WTC11 (cell line): ENCODE data around the gene ADIG. TPM values are rescaled to one million over a fixed set of nuclear protein-coding genes. Genes with fewer than 3 reads are reported as not detected.

ENCODE experiments used
- ATAC-seq: fragments of 200-7000 bp; cut with Tn5 transposase; 2 replicates; pipeline ENCODE4 v1.10.0; 2021; ENCODE audit warnings: mild to moderate bottlenecking, moderate library complexity
- CTCF ChIA-PET: fragments of 300-600 bp; sonication (Branson Sonifier 250); formaldehyde crosslinking; loops from one replicate; lab custom pipeline; 2021; ENCODE audit warnings: antibody characterized with exemption; lab: Charles Lee
- POLR2A ChIA-PET: fragments of 350-600 bp; sonication (Branson Sonifier 250); formaldehyde crosslinking; loops from one replicate; lab custom pipeline; 2021; ENCODE audit warnings: antibody characterized with exemption; lab: Charles Lee
- DNase-seq: peaks from one replicate; pipeline ENCODE4 v3.0.0; 2021; ENCODE audit warnings: low spot score
- H3K27ac Mint-ChIP-seq: 2 replicates; pipeline ENCODE4 v1.8.0; 2021; ENCODE audit warnings: mixed read lengths
- H3K27me3 Mint-ChIP-seq: 2 replicates; pipeline ENCODE4 v1.8.0; 2021; ENCODE audit warnings: low read depth, mild to moderate bottlenecking, moderate library complexity, mixed read lengths
- H3K36me3 Mint-ChIP-seq: 2 replicates; pipeline ENCODE4 v1.8.0; 2021; ENCODE audit warnings: mixed read lengths
- H3K4me1 Mint-ChIP-seq: 2 replicates; pipeline ENCODE4 v1.8.0; 2022; ENCODE audit warnings: mixed read lengths
- H3K4me3 Mint-ChIP-seq: 2 replicates; pipeline ENCODE4 v1.8.0; 2021; ENCODE audit warnings: mild to moderate bottlenecking, moderate library complexity, mixed read lengths
- H3K9me3 Mint-ChIP-seq: 2 replicates; pipeline ENCODE4 v1.8.0; 2021; ENCODE audit warnings: mixed read lengths
- EMX1 ChIP-seq: fragments of 250-450 bp; sonication (Bioruptor Pico); IDR thresholded peaks from 2 replicates; pipeline ENCODE4 v1.8.0; 2021; ENCODE audit warnings: mild to moderate bottlenecking
- JUN ChIP-seq: sonication (generic); formaldehyde crosslinking; IDR thresholded peaks from 2 replicates; pipeline ENCODE4 v1.8.0; 2023; ENCODE audit warnings: mild to moderate bottlenecking, missing genetic modification reagents
- MYBL2 ChIP-seq: sonication (generic); formaldehyde crosslinking; IDR thresholded peaks from 2 replicates; pipeline ENCODE4 v1.8.1; 2023; ENCODE audit warnings: mild to moderate bottlenecking, moderate library complexity, missing genetic modification reagents
- NR1H2 ChIP-seq: sonication (generic); formaldehyde crosslinking; IDR thresholded peaks from 2 replicates; pipeline ENCODE4 v1.9.0; 2021; ENCODE audit warnings: mild to moderate bottlenecking, moderate library complexity, missing genetic modification reagents
- SOX15 ChIP-seq: fragments of 250-450 bp; sonication (Bioruptor Pico); IDR thresholded peaks from 2 replicates; pipeline ENCODE4 v1.9.0; 2021; ENCODE audit warnings: mild to moderate bottlenecking
- SP1 ChIP-seq: sonication (generic); formaldehyde crosslinking; conservative IDR thresholded peaks from 2 replicates; pipeline ENCODE4 v1.8.1; 2022; ENCODE audit warnings: missing genetic modification reagents
- ZNF138 ChIP-seq: sonication (generic); formaldehyde crosslinking; conservative IDR thresholded peaks from 2 replicates; pipeline ENCODE4 v1.8.1; 2022; ENCODE audit warnings: mild to moderate bottlenecking, moderate library complexity, missing genetic modification reagents
- ZNF263 ChIP-seq: sonication (generic); formaldehyde crosslinking; IDR thresholded peaks from 2 replicates; pipeline ENCODE4 v1.8.1; 2022; ENCODE audit warnings: low read depth, mild to moderate bottlenecking, moderate library complexity, missing genetic modification reagents
- ZNF317 ChIP-seq: sonication (generic); formaldehyde crosslinking; IDR thresholded peaks from 2 replicates; pipeline ENCODE4 v1.8.1; 2023; ENCODE audit warnings: low read depth, mild to moderate bottlenecking, moderate library complexity, missing genetic modification reagents, borderline replicate concordance
- ZNF423 ChIP-seq: fragments of 250-450 bp; sonication (Bioruptor Pico); IDR thresholded peaks from 2 replicates; pipeline ENCODE4 v2.1.2; 2022; ENCODE audit warnings: mild to moderate bottlenecking, moderate library complexity
- total RNA-seq: library from RNA; stranded (reverse); gene quantifications from 3 replicates; pipeline ENCODE4 v1.2.3, GENCODE V29; 2021
- TF ChIP-seq, protein P1 (sequence below): sonication (generic); formaldehyde crosslinking; IDR thresholded peaks from 2 replicates; pipeline ENCODE4 v1.8.1; 2022; ENCODE audit warnings: low read depth, mild to moderate bottlenecking, moderate library complexity, missing genetic modification reagents, borderline replicate concordance
- TF ChIP-seq, protein P2 (sequence below): sonication (generic); formaldehyde crosslinking; IDR thresholded peaks from 2 replicates; pipeline ENCODE4 v1.8.1; 2022; ENCODE audit warnings: low read depth, missing genetic modification reagents, borderline replicate concordance
- TF ChIP-seq, protein P3 (sequence below): fragments of 250-450 bp; sonication (Bioruptor Pico); IDR thresholded peaks from 2 replicates; pipeline ENCODE4 v1.9.0; 2021; ENCODE audit warnings: moderate library complexity, mild to moderate bottlenecking, inconsistent platforms, borderline replicate concordance
- TF ChIP-seq, protein P4 (sequence below): sonication (generic); formaldehyde crosslinking; IDR thresholded peaks from 2 replicates; pipeline ENCODE4 v1.8.0; 2022; ENCODE audit warnings: missing genetic modification reagents
- TF ChIP-seq, protein P5 (sequence below): fragments of 250-450 bp; sonication (Bioruptor Pico); IDR thresholded peaks from 2 replicates; pipeline ENCODE4 v1.9.0; 2021; ENCODE audit warnings: mild to moderate bottlenecking, borderline replicate concordance
- TF ChIP-seq, protein P6 (sequence below): sonication (generic); formaldehyde crosslinking; IDR thresholded peaks from 2 replicates; pipeline ENCODE4 v1.8.0; 2022; ENCODE audit warnings: mild to moderate bottlenecking, missing genetic modification reagents

ADIG gene
- total RNA-seq, 1 experiment from 2014 or later = not detected

DNA sequence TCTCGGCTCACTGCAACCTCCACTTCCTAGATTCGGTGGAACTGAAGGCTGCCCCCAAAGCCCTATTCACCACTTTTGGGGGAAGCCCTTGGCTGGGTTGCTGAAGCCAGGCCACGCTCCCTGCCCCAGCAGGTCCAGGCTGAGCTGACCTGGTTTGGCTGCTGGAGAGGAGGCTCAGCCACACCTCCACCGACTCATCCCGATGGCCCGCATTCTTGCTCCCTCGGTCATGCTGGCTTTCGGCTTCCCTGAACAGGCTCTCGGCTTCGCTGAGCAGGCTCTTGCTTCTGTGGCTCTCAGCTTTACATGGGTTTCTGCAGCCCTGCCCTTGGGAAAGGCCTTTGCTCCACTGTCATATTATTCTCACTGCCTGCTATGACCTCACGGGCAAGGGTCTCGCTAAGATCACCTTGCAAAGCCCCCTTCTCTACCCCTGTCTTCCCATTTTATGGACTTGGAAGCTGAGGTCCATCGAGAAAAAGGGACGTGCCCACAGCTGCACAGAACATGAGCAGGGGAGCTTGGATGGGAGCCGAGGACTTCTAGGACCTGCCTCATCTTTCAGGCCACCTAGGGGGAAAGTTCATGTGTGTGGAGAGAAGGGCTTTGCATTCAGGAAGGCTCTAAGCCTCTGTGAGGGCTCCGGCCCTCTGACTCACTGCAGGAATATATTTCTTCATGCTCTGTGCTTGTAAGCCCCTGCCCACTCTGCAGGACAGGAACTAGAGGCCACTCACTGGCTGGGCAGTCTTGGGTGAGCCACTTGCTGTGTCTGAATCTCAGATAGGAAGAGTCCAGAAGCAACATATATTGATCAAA, 36.2 kb downstream of the ADIG start:
- H3K36me3 Mint-ChIP-seq = no peaks in the 10 kb centered on the region
- peak; percentile 78 for ATAC-seq
- H3K4me3 Mint-ChIP-seq = no peak overlapping the region
- ChIA-PET CTCF (interaction anchor here (0.7 to 1.1 kb wide), 3 partner anchors 16 to 109 kb away, joined by 3 to 4 read pairs (median 3); no protein-coding TSS in a partner anchor), POLR2A (no interaction called here)
- peaks cover 20% of the 10 kb centered on the region for H3K4me1 Mint-ChIP-seq
- H3K27ac Mint-ChIP-seq = no peak overlapping the region
- TF ChIP-seq SP1 (CRISPR knock-in tag) (no peak), SOX15 (CRISPR knock-in tag) (no peak)
- TF ChIP-seq, protein P1, sequence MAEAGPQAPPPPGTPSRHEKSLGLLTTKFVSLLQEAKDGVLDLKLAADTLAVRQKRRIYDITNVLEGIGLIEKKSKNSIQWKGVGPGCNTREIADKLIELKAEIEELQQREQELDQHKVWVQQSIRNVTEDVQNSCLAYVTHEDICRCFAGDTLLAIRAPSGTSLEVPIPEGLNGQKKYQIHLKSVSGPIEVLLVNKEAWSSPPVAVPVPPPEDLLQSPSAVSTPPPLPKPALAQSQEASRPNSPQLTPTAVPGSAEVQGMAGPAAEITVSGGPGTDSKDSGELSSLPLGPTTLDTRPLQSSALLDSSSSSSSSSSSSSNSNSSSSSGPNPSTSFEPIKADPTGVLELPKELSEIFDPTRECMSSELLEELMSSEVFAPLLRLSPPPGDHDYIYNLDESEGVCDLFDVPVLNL (CRISPR knock-in tag) = no peak
- TF ChIP-seq, protein P2, sequence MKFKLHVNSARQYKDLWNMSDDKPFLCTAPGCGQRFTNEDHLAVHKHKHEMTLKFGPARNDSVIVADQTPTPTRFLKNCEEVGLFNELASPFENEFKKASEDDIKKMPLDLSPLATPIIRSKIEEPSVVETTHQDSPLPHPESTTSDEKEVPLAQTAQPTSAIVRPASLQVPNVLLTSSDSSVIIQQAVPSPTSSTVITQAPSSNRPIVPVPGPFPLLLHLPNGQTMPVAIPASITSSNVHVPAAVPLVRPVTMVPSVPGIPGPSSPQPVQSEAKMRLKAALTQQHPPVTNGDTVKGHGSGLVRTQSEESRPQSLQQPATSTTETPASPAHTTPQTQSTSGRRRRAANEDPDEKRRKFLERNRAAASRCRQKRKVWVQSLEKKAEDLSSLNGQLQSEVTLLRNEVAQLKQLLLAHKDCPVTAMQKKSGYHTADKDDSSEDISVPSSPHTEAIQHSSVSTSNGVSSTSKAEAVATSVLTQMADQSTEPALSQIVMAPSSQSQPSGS (CRISPR knock-in tag) = no peak
- TF ChIP-seq, protein P3, sequence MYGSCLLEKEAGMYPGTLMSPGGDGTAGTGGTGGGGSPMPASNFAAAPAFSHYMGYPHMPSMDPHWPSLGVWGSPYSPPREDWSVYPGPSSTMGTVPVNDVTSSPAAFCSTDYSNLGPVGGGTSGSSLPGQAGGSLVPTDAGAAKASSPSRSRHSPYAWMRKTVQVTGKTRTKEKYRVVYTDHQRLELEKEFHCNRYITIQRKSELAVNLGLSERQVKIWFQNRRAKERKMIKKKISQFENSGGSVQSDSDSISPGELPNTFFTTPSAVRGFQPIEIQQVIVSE = no peak
- peaks cover 4% of the 10 kb centered on the region for H3K27me3 Mint-ChIP-seq
- no peaks in the 10 kb centered on the region for H3K9me3 Mint-ChIP-seq
- peak; percentile 35 for DNase-seq

DNA sequence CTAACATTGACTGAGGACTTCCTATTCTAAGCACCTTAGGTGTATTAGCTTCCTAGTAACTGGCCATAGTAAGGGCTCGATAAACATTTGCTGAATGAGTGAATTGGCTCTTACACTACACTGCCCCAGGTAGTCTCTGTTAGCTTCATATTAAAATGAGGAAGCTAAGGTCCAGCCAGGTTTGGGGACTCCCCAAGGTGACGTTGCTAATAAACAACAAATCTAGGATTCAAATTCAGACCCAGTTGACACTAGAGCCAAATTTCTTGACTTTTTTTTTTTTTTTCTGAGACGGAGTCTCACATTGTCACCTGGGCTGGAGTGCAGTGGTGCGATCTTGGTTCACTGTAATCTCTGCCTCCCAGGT, 36.8 kb downstream of the ADIG start:
- no peak for DNase-seq
- Mint-ChIP-seq H3K4me1 (peaks cover 20% of the 10 kb centered on the region), H3K9me3 (no peaks in the 10 kb centered on the region), H3K27me3 (peaks cover 4% of the 10 kb centered on the region), H3K4me3 (no peak overlapping the region), H3K27ac (no peak overlapping the region), H3K36me3 (no peaks in the 10 kb centered on the region)
- POLR2A ChIA-PET = interaction anchor here (0.6 kb wide), 1 partner anchor 115 kb away, joined by 5 read pairs; no protein-coding TSS in a partner anchor
- CTCF ChIA-PET = no interaction called here
- ATAC-seq = no peak
- TF ChIP-seq EMX1 (CRISPR knock-in tag) (no peak), NR1H2 (CRISPR knock-in tag) (no peak), MYBL2 (CRISPR knock-in tag) (no peak), ZNF138 (no peak), JUN (CRISPR knock-in tag) (no peak), ZNF263 (CRISPR knock-in tag) (no peak), ZNF317 (CRISPR knock-in tag) (no peak), ZNF423 (no peak)
- TF ChIP-seq, protein P1 (CRISPR knock-in tag) = no peak
- TF ChIP-seq, protein P4, sequence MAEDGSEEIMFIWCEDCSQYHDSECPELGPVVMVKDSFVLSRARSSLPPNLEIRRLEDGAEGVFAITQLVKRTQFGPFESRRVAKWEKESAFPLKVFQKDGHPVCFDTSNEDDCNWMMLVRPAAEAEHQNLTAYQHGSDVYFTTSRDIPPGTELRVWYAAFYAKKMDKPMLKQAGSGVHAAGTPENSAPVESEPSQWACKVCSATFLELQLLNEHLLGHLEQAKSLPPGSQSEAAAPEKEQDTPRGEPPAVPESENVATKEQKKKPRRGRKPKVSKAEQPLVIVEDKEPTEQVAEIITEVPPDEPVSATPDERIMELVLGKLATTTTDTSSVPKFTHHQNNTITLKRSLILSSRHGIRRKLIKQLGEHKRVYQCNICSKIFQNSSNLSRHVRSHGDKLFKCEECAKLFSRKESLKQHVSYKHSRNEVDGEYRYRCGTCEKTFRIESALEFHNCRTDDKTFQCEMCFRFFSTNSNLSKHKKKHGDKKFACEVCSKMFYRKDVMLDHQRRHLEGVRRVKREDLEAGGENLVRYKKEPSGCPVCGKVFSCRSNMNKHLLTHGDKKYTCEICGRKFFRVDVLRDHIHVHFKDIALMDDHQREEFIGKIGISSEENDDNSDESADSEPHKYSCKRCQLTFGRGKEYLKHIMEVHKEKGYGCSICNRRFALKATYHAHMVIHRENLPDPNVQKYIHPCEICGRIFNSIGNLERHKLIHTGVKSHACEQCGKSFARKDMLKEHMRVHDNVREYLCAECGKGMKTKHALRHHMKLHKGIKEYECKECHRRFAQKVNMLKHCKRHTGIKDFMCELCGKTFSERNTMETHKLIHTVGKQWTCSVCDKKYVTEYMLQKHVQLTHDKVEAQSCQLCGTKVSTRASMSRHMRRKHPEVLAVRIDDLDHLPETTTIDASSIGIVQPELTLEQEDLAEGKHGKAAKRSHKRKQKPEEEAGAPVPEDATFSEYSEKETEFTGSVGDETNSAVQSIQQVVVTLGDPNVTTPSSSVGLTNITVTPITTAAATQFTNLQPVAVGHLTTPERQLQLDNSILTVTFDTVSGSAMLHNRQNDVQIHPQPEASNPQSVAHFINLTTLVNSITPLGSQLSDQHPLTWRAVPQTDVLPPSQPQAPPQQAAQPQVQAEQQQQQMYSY (CRISPR knock-in tag) = no peak
- TF ChIP-seq, protein P5, sequence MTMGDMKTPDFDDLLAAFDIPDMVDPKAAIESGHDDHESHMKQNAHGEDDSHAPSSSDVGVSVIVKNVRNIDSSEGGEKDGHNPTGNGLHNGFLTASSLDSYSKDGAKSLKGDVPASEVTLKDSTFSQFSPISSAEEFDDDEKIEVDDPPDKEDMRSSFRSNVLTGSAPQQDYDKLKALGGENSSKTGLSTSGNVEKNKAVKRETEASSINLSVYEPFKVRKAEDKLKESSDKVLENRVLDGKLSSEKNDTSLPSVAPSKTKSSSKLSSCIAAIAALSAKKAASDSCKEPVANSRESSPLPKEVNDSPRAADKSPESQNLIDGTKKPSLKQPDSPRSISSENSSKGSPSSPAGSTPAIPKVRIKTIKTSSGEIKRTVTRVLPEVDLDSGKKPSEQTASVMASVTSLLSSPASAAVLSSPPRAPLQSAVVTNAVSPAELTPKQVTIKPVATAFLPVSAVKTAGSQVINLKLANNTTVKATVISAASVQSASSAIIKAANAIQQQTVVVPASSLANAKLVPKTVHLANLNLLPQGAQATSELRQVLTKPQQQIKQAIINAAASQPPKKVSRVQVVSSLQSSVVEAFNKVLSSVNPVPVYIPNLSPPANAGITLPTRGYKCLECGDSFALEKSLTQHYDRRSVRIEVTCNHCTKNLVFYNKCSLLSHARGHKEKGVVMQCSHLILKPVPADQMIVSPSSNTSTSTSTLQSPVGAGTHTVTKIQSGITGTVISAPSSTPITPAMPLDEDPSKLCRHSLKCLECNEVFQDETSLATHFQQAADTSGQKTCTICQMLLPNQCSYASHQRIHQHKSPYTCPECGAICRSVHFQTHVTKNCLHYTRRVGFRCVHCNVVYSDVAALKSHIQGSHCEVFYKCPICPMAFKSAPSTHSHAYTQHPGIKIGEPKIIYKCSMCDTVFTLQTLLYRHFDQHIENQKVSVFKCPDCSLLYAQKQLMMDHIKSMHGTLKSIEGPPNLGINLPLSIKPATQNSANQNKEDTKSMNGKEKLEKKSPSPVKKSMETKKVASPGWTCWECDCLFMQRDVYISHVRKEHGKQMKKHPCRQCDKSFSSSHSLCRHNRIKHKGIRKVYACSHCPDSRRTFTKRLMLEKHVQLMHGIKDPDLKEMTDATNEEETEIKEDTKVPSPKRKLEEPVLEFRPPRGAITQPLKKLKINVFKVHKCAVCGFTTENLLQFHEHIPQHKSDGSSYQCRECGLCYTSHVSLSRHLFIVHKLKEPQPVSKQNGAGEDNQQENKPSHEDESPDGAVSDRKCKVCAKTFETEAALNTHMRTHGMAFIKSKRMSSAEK = no peak
- TF ChIP-seq, protein P6, sequence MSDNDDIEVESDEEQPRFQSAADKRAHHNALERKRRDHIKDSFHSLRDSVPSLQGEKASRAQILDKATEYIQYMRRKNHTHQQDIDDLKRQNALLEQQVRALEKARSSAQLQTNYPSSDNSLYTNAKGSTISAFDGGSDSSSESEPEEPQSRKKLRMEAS (CRISPR knock-in tag) = no peak
